GM12875 (cell line): ENCODE data around the gene CSPG4.
"Not testable (repeated sequence)": the region's sequence is repeated elsewhere in the genome, so short reads cannot be mapped to it uniquely, and the experiment has no call there.

Experiments
- H3K4me3 ChIP-seq: one replicate; pipeline ENCODE4 v1.5.1; 2011; ENCODE audit warnings: low read depth, low read length, control low read depth
- CTCF ChIP-seq: IDR thresholded peaks from 2 replicates; pipeline ENCODE4 v1.5.1; 2011; ENCODE audit warnings: low read depth, mild to moderate bottlenecking, control low read depth, inconsistent platforms, low read length, moderate library complexity, borderline replicate concordance; ENCODE audit not compliant: insufficient read depth

Gene CSPG4

DNA sequence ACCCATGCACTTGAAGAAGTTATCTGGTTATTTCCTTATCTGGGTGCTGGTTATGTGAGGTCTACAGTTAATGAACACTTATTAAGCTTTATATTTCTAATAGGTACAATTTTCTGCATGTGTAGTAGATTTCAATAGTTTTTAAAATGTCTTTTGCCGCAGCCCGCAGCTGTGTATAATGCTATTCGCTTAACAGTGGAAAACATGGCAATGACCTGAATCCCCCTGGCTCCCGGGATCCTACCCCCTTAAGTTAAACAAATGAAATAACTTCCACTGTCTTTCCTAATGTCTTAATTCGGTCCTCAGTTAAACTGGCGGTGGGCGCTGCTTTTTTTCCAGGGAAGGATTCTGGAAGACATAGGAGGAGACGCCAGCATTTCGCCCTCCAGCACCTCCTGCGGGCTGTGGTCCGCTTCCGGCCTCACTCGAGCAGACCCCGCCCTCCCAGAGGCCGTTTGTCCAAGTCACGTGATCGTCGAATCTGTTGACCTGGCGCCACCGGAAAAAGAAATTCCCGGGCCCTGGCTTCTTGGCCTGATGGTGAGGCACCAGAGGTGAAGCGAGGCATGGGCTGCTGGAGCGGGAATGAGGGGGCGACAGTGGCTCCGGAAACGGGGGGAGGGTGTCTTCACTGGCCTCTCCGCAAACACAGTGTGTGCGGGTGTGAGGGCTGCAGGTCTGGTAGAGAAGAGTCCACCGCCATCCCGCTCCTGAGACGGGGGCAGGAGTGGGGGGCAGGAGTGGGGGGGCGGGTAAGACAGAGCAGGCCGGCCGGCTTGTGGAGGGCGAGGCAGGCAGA, 45.6 kb upstream of the CSPG4 start:
- peak; percentile 24; the same call in 1 of the 2 replicates for TF ChIP-seq CTCF
- peak overlapping the region; percentile 70 for H3K4me3 ChIP-seq

GRCh38 chr15:75754871-75755270, 42.2 kb upstream of the CSPG4 start:
- not testable (repeated sequence) for H3K4me3 ChIP-seq

GRCh38 chr15:75753145-75753544, 40.5 kb upstream of the CSPG4 start:
- TF ChIP-seq CTCF, result no peak
- H3K4me3 ChIP-seq, result no peak overlapping the region

DNA sequence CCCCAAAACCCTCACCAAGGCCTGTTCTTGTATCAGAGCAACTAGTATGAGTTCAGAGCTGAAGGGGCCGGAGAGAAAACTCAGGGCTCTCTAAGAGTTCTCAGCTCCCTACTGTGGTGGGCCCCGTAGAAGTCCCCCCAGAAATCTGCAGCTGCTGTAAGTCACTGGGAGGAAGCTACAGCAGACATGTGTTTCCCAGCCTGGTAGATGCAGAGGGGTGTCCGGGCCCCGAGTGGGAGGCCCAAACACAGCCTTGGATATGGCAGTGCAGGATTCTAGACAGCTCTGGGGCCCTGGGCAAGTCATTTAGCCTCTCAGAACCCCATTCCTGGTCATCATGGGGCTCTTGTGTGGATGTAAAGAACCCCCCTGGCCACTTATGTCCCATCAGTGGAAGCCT, 39.2 kb upstream of the CSPG4 start:
- no peak for TF ChIP-seq CTCF
- H3K4me3 ChIP-seq, result no peak overlapping the region

DNA sequence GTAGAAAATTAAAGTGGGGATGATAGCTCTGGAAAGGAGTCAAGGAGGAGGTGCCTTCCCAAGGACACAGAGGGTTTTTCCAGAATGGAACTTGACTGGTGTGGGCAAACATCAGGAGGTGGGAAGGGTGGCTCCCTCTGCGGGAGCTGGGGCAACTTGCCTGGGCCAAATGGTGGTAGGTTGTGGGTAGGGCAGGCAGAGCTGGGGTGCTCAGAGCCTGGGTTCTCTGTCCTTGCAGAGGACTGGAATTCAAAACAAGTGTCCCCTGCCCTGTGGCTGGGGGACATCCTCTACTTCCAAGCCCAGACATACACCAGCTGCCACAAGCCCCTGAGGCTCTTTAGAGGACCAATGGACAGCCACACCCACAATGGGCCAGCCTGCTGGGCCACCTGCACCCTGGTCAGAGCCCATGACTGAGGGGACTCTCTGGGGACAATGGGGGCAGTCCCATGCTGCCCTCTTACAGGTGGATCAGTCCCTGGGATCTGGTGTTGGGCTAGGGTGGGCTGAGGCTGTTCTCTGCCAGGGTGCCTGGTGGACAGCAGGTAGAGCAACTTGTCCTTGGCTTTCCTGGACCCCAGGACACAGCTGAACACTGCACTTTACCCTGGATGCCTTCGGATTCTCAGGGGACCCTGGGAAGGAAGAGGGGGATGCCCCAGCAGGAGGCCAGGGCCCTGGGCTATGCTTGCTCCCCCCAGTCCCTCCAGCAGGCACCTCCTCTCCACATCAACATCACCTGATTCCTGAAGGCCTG, 38.6 kb upstream of the CSPG4 start:
- no peak for TF ChIP-seq CTCF
- no peak overlapping the region for H3K4me3 ChIP-seq

DNA sequence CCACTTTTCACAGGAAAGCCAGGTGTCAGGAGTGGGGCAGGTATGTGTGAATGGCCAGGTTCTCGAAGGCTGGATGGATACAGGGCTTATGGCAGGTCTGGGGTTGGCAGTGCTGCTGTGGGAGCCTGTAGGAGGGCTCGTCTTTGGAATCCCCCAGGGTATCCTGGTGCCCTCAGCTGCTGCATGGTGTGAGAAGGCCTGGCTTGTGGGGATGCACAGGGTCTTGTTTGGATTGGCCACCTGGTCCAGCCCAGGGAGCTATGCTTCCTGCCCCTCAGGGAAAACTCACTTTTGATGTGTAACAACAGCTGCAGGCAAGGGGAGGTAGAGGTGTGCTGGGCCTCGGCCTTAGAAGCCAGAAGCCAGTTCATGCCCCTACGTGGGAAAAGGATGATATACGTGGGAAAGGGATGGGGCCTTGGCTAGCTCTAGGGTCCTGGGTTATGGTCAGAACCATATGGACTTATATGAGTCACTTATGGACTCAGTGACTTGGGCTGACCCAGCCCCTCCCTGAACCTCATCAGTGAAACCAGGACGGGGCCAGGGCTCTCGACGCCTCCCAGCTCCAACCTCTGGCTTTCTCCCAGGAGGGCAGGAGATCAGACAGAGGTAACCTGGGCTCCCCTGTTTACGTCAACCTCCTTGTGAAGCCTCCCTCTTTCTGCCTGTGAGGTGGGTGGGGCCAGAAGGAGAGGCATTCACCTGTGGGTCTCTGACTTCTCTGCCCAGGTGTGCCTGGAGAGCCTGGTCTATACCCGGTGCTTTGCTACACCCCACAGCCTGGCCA, 37.8 kb upstream of the CSPG4 start:
- TF ChIP-seq CTCF, result no peak
- no peak overlapping the region for H3K4me3 ChIP-seq

GRCh38 chr15:75749820-75750219, 37.2 kb upstream of the CSPG4 start:
- no peak overlapping the region for H3K4me3 ChIP-seq
- TF ChIP-seq CTCF, result no peak

DNA sequence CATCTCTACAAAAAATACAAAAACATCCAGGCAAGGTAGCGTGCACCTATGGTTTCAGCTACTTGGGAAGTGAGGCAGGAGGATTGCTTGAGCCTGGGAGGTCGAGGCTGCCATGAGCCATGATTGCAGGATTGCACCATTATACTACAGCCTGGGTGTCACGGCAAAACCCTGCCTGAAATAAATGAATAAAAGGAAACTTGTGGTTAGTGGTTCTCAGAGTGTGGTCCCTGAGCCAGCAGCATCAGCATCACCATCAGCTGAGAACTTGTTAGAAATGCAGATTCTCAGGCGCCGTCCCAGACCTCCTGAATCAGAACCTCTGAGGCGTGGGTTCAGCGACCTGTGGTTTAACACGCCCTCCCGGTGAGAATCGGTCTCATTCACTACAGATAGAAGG, 36.2 kb upstream of the CSPG4 start:
- not testable (repeated sequence) for H3K4me3 ChIP-seq

DNA sequence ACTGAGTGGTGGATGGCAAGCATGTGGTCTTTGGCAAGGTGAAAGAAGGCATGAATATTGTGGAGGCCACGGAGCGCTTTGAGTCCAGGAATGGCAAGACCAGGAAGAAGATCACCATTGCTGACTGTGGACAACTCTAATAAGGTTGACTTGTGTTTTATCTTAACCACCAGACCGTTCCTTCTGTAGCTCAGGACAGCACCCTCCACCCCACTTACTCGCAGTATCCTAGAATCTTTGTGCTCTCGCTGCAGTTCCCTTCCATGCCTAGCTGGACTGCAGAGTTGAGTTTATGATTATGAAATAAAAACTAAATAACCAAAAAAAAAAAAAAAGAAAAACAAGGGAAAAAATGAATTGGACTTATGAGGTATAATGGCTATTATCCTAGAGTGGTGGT, 34.5 kb upstream of the CSPG4 start:
- H3K4me3 ChIP-seq, result not testable (repeated sequence)
